ENCODE data around the gene HOXA3. TPM values are rescaled to one million over a fixed set of nuclear protein-coding genes. Genes with fewer than 3 reads are reported as not detected.
A peak's percentile ranks its signal among the peaks of the same experiment; 100 is the strongest.

The HOXA3 gene
- total and polyA plus RNA-seq, 4 experiments from 2014 or later, result 0.07 TPM; not detected in 3

DNA sequence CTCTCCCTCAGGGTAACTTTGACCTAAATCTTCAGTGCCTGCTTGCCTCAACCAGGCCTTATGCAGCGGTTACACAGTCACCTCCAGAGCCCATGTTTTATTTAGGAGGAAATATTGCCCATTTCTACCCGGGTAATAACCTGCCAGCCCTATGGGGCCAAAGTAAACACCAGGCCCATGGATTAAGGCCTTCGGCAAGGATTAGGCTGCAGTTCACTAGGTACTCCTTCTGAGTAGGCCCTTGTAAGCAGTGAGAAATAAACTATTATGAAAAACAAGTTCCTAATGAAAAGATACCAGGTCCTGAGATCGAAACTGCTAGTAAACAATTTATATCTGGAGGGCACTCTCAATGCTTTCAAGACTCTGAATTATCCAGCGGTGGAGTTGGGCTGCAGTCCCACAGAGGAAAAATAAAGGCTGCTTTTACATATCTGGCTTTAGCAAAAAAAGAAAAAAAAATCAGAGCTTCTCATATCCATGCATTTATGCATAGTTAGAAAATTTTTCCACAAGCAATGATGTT lies 25.5 kb upstream of the HOXA3 start:
- Mint-ChIP-seq H3K27ac (peak overlapping the region in 1 of 7 donors; percentile 22), H3K9me3 (peaks cover 0 to 3% (median 0%) of the 10 kb centered on the region in 8 donors), H3K27me3 (peaks cover 49 to 66% of the 10 kb centered on the region in 2 donors), H3K4me1 (peaks cover 2 to 24% (median 7%) of the 10 kb centered on the region in 4 donors), H3K36me3 (peaks cover 0 to 4% of the 10 kb centered on the region in 2 donors), H3K4me3 (no peak overlapping the region)
- H3K27ac ChIP-seq (ENCODE audit: low read depth, low read length), result no peak overlapping the region
- H3K9me3 ChIP-seq (ENCODE audit: control insufficient read depth in 1 of 2, low read length in 2 of 2), result no peaks in the 10 kb centered on the region
- no peak overlapping the region for H3K4me3 ChIP-seq (ENCODE audit: low read length in 2 of 2)
- H3K36me3 ChIP-seq (ENCODE audit: insufficient read depth, low read length), result no peaks in the 10 kb centered on the region
- H3K4me1 ChIP-seq (ENCODE audit: insufficient read depth, low read length), result peaks cover 19% of the 10 kb centered on the region
- ChIA-PET POLR2A (ENCODE audit: partially characterized antibody) (interaction anchor here (1.0 to 1.1 kb wide), 2 partner anchors 11 to 21 kb away, joined by 3 read pairs; no protein-coding TSS in a partner anchor), CTCF (ENCODE audit: partially characterized antibody) (interaction anchor here (0.8 to 4.4 kb wide), 10 partner anchors 9 to 1285 kb away, joined by 3 to 38 read pairs (median 4); no protein-coding TSS in a partner anchor)
- intact Hi-C loops (cut with micrococcal nuclease), result no loop called here
- peaks cover 47% of the 10 kb centered on the region for H3K27me3 ChIP-seq (ENCODE audit: insufficient read depth, low read length)
- DNase-seq, result no peak

DNA sequence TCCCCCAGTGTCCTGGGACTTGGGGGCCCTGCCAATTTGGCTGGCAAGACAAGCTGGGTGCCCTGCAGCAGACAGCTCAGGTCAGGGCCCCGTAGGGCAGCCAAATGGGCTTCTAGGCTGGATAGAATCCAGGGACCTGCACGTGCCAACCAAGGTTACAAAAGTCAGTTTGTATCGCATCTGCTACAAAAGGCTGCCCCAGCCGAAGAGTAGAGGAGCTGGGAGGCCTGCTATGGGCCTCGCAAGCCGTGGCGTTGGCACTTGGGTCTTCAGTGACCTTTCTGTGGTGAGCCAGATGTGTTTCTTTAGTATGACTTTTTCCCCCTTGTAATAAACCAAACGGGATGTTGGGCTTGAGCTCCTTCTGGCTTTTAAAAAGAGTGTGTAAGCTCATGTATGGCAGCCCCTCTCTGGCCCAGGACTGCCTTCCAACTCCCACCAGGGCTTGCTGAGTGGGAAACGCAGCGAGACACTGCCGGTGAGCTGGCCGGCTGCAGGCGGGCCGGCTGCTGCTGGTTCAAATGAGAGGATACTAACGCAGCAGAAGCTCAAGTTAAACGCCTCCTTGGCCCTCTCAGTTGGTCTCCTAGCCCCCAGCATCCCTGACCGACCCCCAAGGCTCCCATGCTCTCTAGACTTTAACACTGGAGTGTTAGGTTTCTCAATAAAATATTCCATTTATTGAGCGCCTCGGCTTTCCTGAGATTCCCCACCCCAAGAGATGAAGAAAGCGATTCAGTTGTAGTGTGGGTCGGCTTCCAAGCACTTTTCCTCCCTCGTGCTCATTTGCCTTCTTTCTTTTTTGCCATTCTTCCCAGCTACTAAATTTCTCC lies 24.8 kb upstream of the HOXA3 start:
- POLR2A ChIA-PET (ENCODE audit: partially characterized antibody), result interaction anchor here (1.1 kb wide), 1 partner anchor 20 kb away, joined by 3 read pairs; no protein-coding TSS in a partner anchor
- H3K27me3 ChIP-seq (ENCODE audit: insufficient read depth, low read length), result peaks cover 48% of the 10 kb centered on the region

DNA sequence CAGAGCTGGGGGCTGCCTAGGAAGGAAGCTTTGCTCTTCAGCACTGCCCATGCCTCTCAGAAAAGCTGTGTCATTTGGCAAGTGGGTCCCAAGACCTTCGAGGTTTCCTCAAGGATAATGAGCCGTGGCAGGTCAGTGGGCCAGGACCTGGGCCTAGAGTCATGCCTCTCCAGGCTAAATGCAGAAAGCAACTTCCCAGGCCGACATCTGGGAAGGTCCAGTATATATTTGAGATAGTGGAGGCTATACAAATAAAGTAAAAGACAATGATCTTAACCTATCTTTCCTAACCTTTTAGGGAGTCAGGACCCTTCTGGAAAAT lies 24.1 kb upstream of the HOXA3 start:
- DNase-seq, result no peak
- Histone ChIP-seq H3K27me3 (ENCODE audit: insufficient read depth, low read length) (peaks cover 55% of the 10 kb centered on the region), H3K27ac (ENCODE audit: low read depth, low read length) (no peak overlapping the region), H3K36me3 (ENCODE audit: insufficient read depth, low read length) (no peaks in the 10 kb centered on the region), H3K4me3 (ENCODE audit: low read length in 2 of 2) (no peak overlapping the region), H3K9me3 (ENCODE audit: control insufficient read depth in 1 of 2, low read length in 2 of 2) (no peaks in the 10 kb centered on the region), H3K4me1 (ENCODE audit: insufficient read depth, low read length) (peaks cover 33% of the 10 kb centered on the region)
- Mint-ChIP-seq H3K4me1 (peaks cover 9 to 35% (median 18%) of the 10 kb centered on the region in 4 donors), H3K9me3 (peaks cover 0 to 8% (median 2%) of the 10 kb centered on the region in 8 donors), H3K27me3 (peaks cover 55 to 68% of the 10 kb centered on the region in 2 donors), H3K4me3 (no peak overlapping the region), H3K27ac (no peak overlapping the region), H3K36me3 (peaks cover 2 to 4% of the 10 kb centered on the region in 2 donors)
- ChIA-PET CTCF (ENCODE audit: partially characterized antibody) (interaction anchor here (1.1 to 4.4 kb wide), 7 partner anchors 9 to 23 kb away, joined by 3 to 38 read pairs (median 5); partner anchors contain the start of gene HOXA11), POLR2A (ENCODE audit: partially characterized antibody) (interaction anchor here (1.1 kb wide), 1 partner anchor 20 kb away, joined by 3 read pairs; no protein-coding TSS in a partner anchor)
- intact Hi-C loops (cut with micrococcal nuclease), result no loop called here

More for the DNA sequence above, 24.8 kb upstream of the HOXA3 start:
- Histone ChIP-seq H3K4me3 (ENCODE audit: low read length in 2 of 2) (no peak overlapping the region), H3K9me3 (ENCODE audit: control insufficient read depth in 1 of 2, low read length in 2 of 2) (no peaks in the 10 kb centered on the region), H3K36me3 (ENCODE audit: insufficient read depth, low read length) (no peaks in the 10 kb centered on the region), H3K4me1 (ENCODE audit: insufficient read depth, low read length) (peaks cover 26% of the 10 kb centered on the region), H3K27ac (ENCODE audit: low read depth, low read length) (no peak overlapping the region)
- intact Hi-C loops (cut with micrococcal nuclease), result no loop called here
- peak overlapping the region in 1 of 7 donors; percentile 22 for H3K27ac Mint-ChIP-seq
- H3K4me3 Mint-ChIP-seq, result no peak overlapping the region
- peaks cover 49 to 64% of the 10 kb centered on the region in 2 donors for H3K27me3 Mint-ChIP-seq
- peaks cover 5 to 28% (median 12%) of the 10 kb centered on the region in 4 donors for H3K4me1 Mint-ChIP-seq
- DNase-seq, result no peak
- H3K36me3 Mint-ChIP-seq, result peaks cover 0 to 4% of the 10 kb centered on the region in 2 donors
- H3K9me3 Mint-ChIP-seq, result peaks cover 0 to 3% (median 0%) of the 10 kb centered on the region in 8 donors
- CTCF ChIA-PET (ENCODE audit: partially characterized antibody), result interaction anchor here (0.8 to 4.4 kb wide), 12 partner anchors 8 to 1284 kb away, joined by 3 to 38 read pairs (median 4); partner anchors contain the start of gene HOXA11

DNA sequence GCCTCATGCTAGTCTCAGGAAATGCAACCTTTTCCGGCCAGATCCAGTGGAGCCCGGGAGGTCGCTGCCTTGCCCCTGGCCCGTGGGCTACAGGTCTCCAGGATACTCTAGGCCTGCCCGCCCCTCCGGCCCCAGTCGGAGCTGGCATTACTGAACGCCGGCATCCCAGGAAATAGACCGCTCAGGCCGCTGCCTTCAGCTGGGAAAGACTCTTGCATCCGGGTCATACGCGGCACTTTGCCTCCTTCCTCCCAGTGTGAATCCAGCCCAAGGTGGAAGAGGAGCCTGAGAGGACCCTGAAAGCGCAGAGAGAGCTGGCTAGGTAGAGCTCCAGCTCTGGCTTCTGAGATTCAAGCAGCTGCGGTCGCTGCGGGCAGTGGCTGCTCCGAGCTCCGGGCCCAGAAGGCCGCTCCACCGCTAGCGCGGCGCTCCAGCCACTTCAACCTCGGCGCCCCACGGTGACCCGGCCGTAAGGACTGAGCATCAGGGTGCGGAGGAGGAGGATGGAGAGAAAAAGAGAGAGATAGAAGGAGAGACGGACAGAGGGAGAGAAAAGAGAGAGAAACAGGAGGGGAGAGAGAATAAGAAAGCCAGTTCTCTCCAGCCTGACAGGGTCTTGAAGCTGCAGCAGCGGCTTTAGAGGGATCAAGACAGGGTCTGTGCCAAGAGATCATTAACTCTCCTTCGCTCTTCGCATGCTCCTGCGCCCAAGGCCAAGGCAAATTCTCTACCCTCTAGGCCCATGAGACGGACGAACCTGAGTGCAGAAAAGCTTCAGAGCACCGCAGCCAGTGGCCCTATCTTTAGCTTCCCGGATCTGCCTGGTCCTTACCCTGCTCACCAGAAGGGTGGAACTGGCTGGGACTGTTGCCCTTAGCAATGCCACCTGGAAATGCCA lies 23.5 kb upstream of the HOXA3 start:
- peaks cover 0 to 10% (median 2%) of the 10 kb centered on the region in 8 donors for H3K9me3 Mint-ChIP-seq
- intact Hi-C loops (cut with micrococcal nuclease), result no loop called here

DNA sequence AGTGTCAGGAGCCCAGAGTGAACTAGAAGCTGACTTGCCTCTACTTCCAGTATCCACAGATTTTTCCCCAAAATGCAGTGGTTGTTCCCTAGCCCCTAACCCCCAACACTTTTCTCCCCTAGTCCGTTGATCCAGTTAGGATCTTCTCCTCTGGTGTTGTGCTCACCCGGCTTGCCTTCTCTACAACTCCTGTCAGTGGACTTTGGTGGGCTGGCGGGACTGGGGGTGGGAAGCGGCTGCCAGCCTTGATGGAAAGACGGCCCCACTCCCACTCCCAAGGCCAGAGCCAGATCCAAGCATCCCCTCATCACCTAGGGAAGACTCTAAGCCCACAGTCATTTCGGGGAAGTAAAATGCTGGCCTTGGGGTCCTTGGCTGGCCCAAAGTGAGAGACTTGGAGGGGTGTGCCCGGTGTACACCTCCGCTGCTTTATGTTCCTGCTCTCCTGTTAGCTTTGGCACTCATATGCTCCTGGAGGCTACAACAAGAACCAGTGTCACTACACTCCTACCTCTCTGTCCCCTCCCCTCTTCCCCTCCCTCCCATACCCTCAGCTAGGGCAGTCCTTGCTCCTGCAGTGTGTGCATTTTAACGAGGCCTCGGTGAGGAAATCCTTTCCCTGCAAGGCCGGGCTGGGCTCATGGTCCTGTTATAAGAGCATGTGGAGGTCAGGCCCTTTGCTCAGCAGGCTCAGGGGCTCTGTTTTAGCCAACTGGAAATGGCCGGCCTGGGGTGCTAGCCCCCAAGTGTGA lies 22.7 kb upstream of the HOXA3 start:
- peaks cover 11 to 37% (median 20%) of the 10 kb centered on the region in 4 donors for H3K4me1 Mint-ChIP-seq
- peak overlapping the region in 6 of 8 donors; percentile 34 to 81 (median 54) for H3K4me3 Mint-ChIP-seq
- Histone ChIP-seq H3K36me3 (ENCODE audit: insufficient read depth, low read length) (no peaks in the 10 kb centered on the region), H3K27me3 (ENCODE audit: insufficient read depth, low read length) (peaks cover 63% of the 10 kb centered on the region), H3K4me3 (ENCODE audit: low read length in 2 of 2) (no peak overlapping the region), H3K9me3 (ENCODE audit: control insufficient read depth in 1 of 2, low read length in 2 of 2) (no peaks in the 10 kb centered on the region), H3K4me1 (ENCODE audit: insufficient read depth, low read length) (peaks cover 35% of the 10 kb centered on the region), H3K27ac (ENCODE audit: low read depth, low read length) (no peak overlapping the region)
- peak overlapping the region in 1 of 7 donors; percentile 72 for H3K27ac Mint-ChIP-seq
- ChIA-PET POLR2A (ENCODE audit: partially characterized antibody) (interaction anchor here (0.9 to 1.8 kb wide), 2 partner anchors 8 to 10 kb away, joined by 3 to 9 read pairs; partner anchors contain the start of gene HOXA11), CTCF (ENCODE audit: partially characterized antibody) (interaction anchor here (1.2 to 3.2 kb wide), 4 partner anchors 12 to 21 kb away, joined by 3 to 10 read pairs (median 6); partner anchors contain the start of gene HOXA7)
- H3K27me3 Mint-ChIP-seq, result peaks cover 63 to 73% of the 10 kb centered on the region in 2 donors
- DNase-seq, result no peak
- H3K9me3 Mint-ChIP-seq, result peaks cover 0 to 14% (median 2%) of the 10 kb centered on the region in 8 donors
- intact Hi-C loops (cut with micrococcal nuclease), result no loop called here
- peaks cover 2 to 4% of the 10 kb centered on the region in 2 donors for H3K36me3 Mint-ChIP-seq

More for the DNA sequence above, 23.5 kb upstream of the HOXA3 start:
- no peak overlapping the region for H3K27ac Mint-ChIP-seq
- no peak for DNase-seq
- Histone ChIP-seq H3K27me3 (ENCODE audit: insufficient read depth, low read length) (peaks cover 61% of the 10 kb centered on the region), H3K36me3 (ENCODE audit: insufficient read depth, low read length) (no peaks in the 10 kb centered on the region), H3K4me1 (ENCODE audit: insufficient read depth, low read length) (peaks cover 35% of the 10 kb centered on the region), H3K27ac (ENCODE audit: low read depth, low read length) (no peak overlapping the region), H3K9me3 (ENCODE audit: control insufficient read depth in 1 of 2, low read length in 2 of 2) (no peaks in the 10 kb centered on the region), H3K4me3 (ENCODE audit: low read length in 2 of 2) (no peak overlapping the region)
- H3K27me3 Mint-ChIP-seq, result peaks cover 58 to 71% of the 10 kb centered on the region in 2 donors
- ChIA-PET CTCF (ENCODE audit: partially characterized antibody) (interaction anchor here (1.2 to 3.2 kb wide), 6 partner anchors 9 to 19 kb away, joined by 3 to 10 read pairs (median 5); partner anchors contain the start of genes HOXA11 and HOXA7), POLR2A (ENCODE audit: partially characterized antibody) (no interaction called here)
- peaks cover 11 to 37% (median 19%) of the 10 kb centered on the region in 4 donors for H3K4me1 Mint-ChIP-seq
- H3K4me3 Mint-ChIP-seq, result peak overlapping the region in 1 of 8 donors; percentile 52
- H3K36me3 Mint-ChIP-seq, result peaks cover 2 to 4% of the 10 kb centered on the region in 2 donors
